HG03025 (cell line): ENCODE data around the gene POGK.
A peak's percentile ranks its signal among the peaks of the same experiment; 100 is the strongest.
"Not testable (repeated sequence)": the region's sequence is repeated elsewhere in the genome, so short reads cannot be mapped to it uniquely, and the experiment has no call there.

Experiments used
- ATAC-seq: cut with Tn5 transposase; IDR thresholded peaks from one replicate; pipeline ENCODE4 v1.9.1; 2021; ENCODE audit warnings: mild to moderate bottlenecking, moderate library complexity; ENCODE audit not compliant: unreplicated experiment, low FRiP score

The POGK gene

GRCh38 chr1:166855558-166855957 lies 16.3 kb downstream of the POGK start:
- ATAC-seq, result no peak

GRCh38 chr1:166857995-166858394 lies 18.7 kb downstream of the POGK start:
- no peak for ATAC-seq

- no peak for ATAC-seq
Observed at GRCh38 chr1:166858726-166859419, 19.6 kb downstream of the POGK start.

- ATAC-seq, result no peak
Observed at GRCh38 chr1:166859597-166859996, 20.3 kb downstream of the POGK start.

- ATAC-seq, result no peak
Observed at GRCh38 chr1:166865926-166866325, 26.7 kb downstream of the POGK start.

GRCh38 chr1:166868639-166869038 lies 29.4 kb downstream of the POGK start:
- no peak for ATAC-seq

GRCh38 chr1:166869318-166870099 lies 30.2 kb downstream of the POGK start:
- ATAC-seq, result no peak

GRCh38 chr1:166870584-166870983 lies 31.3 kb downstream of the POGK start:
- no peak for ATAC-seq

- ATAC-seq, result no peak
Observed at GRCh38 chr1:166874464-166874863, 35.2 kb downstream of the POGK start.

- no peak for ATAC-seq
Observed at GRCh38 chr1:166875302-166875733, 36.0 kb downstream of the POGK start.

GRCh38 chr1:166875734-166876539 lies 36.7 kb downstream of the POGK start, which contains the start of gene TADA1:
Gene TADA1, minus strand, starts transcription at chr1:166876264. Its CDS starts 31 bp downstream, at chr1:166876233.
- peak; percentile 86 for ATAC-seq

- peak; percentile 0 for ATAC-seq
Observed at GRCh38 chr1:166876540-166876838, 37.2 kb downstream of the POGK start.

GRCh38 chr1:166878173-166878917 lies 39.1 kb downstream of the POGK start:
- ATAC-seq, result not testable (repeated sequence)

- no peak for ATAC-seq
Observed at GRCh38 chr1:166882893-166883292, 43.6 kb downstream of the POGK start.

GRCh38 chr1:166884040-166884642 lies 44.9 kb downstream of the POGK start:
- peak; percentile 56 for ATAC-seq

GRCh38 chr1:166884971-166885370 lies 45.7 kb downstream of the POGK start:
- no peak for ATAC-seq

GRCh38 chr1:166888373-166889111 lies 49.3 kb downstream of the POGK start:
- ATAC-seq, result no peak

- no peak for ATAC-seq
Observed at GRCh38 chr1:166889776-166890175, 50.5 kb downstream of the POGK start.

GRCh38 chr1:166895766-166896165 lies 56.5 kb downstream of the POGK start:
- ATAC-seq, result no peak
